Fibroblast of mammary gland (primary cell): ENCODE measurements around the gene SFT2D3.

ENCODE experiments used
- DNase-seq: peaks from one replicate; pipeline ENCODE4 v3.0.0-alpha.2; 2010; ENCODE audit warnings: low read depth
- H3K4me3 ChIP-seq: 2 replicates; pipeline ENCODE4 v1.5.1; 2011; ENCODE audit warnings: low read depth, mild to moderate bottlenecking, low read length, moderate library complexity; ENCODE audit not compliant: control insufficient read depth
- CTCF ChIP-seq: conservative IDR thresholded peaks from 2 replicates; pipeline ENCODE4 v1.5.1; 2011; ENCODE audit warnings: low read depth, low read length, inconsistent platforms; ENCODE audit not compliant: control insufficient read depth, insufficient read depth

Gene SFT2D3

GRCh38 chr2:127678991-127679390, 22.3 kb upstream of the SFT2D3 start:
- no peak for TF ChIP-seq CTCF
- H3K4me3 ChIP-seq: no peak overlapping the region
- DNase-seq: no peak

- DNase-seq: no peak
- no peak overlapping the region for H3K4me3 ChIP-seq
- TF ChIP-seq CTCF: no peak
These were observed 21.5 kb upstream of the SFT2D3 start for GRCh38 chr2:127679680-127680361.

- no peak for DNase-seq
- TF ChIP-seq CTCF: no peak
- no peak overlapping the region for H3K4me3 ChIP-seq
These were observed 20.5 kb upstream of the SFT2D3 start for GRCh38 chr2:127680706-127681287.

GRCh38 chr2:127681288-127681804, 20.0 kb upstream of the SFT2D3 start:
- no peak for DNase-seq
- no peak for TF ChIP-seq CTCF
- no peak overlapping the region for H3K4me3 ChIP-seq

GRCh38 chr2:127681976-127682857, 19.1 kb upstream of the SFT2D3 start:
- TF ChIP-seq CTCF: no peak
- no peak for DNase-seq
- H3K4me3 ChIP-seq: no peak overlapping the region

GRCh38 chr2:127683056-127683455, 18.2 kb upstream of the SFT2D3 start:
- no peak for DNase-seq
- no peak for TF ChIP-seq CTCF
- no peak overlapping the region for H3K4me3 ChIP-seq
